Astrocyte (in vitro differentiated cells and primary cell): Measurements from ENCODE around the gene MTHFS. TPM values are rescaled to one million over a fixed set of nuclear protein-coding genes. Genes with fewer than 3 reads are reported as not detected.

Source experiments
- DNase-seq: peaks from one replicate; pipeline ENCODE4 v3.0.0-alpha.2; 2010; ENCODE audit warnings: low read depth
- FAIRE-seq: peaks from 2 replicates; lab custom pipeline; 2011; peaks lifted over from hg19 to GRCh38; lab: Jason Lieb, UNC
- H2AFZ ChIP-seq: 2 replicates; pipeline ENCODE4 v1.6.0; 2012; ENCODE audit warnings: low read depth, low read length, inconsistent platforms
- H3K27ac ChIP-seq: 2 replicates; pipeline ENCODE4 v1.5.1; 2011; ENCODE audit warnings: low read depth, low read length, inconsistent platforms
- H3K27me3 ChIP-seq: 2 replicates; pipeline ENCODE4 v1.6.0; 2011; ENCODE audit warnings: low read length, inconsistent platforms; ENCODE audit not compliant: insufficient read depth
- H3K36me3 ChIP-seq: 2 replicates; pipeline ENCODE4 v1.5.1; 2011; ENCODE audit warnings: low read length, inconsistent platforms; ENCODE audit not compliant: insufficient read depth
- H3K4me1 ChIP-seq: 2 replicates; pipeline ENCODE4 v1.5.1; 2011; ENCODE audit warnings: low read length, inconsistent platforms; ENCODE audit not compliant: insufficient read depth
- H3K4me2 ChIP-seq: 2 replicates; pipeline ENCODE4 v1.6.0; 2012; ENCODE audit warnings: low read length, inconsistent platforms
- H3K4me3 ChIP-seq: 2 replicates; pipeline ENCODE4 v1.5.1; 2011; ENCODE audit warnings: low read depth, mild to moderate bottlenecking, low read length, inconsistent platforms; ENCODE audit not compliant: insufficient read depth
- H3K79me2 ChIP-seq: 2 replicates; pipeline ENCODE4 v1.6.0; 2012; ENCODE audit warnings: mild to moderate bottlenecking, low read length, inconsistent platforms; ENCODE audit not compliant: insufficient read depth
- H3K9ac ChIP-seq: 2 replicates; pipeline ENCODE4 v1.6.0; 2012; ENCODE audit warnings: mild to moderate bottlenecking, low read length, inconsistent platforms
- H3K9me3 ChIP-seq: 2 replicates; pipeline ENCODE4 v1.5.1; 2012; ENCODE audit warnings: low read depth, mild to moderate bottlenecking, low read length, inconsistent platforms; ENCODE audit not compliant: insufficient read depth
- H4K20me1 ChIP-seq: 2 replicates; pipeline ENCODE4 v1.6.0; 2012; ENCODE audit warnings: low read length, inconsistent platforms; ENCODE audit not compliant: insufficient read depth
- H3K27ac Mint-ChIP-seq: one replicate; pipeline ENCODE4 v1.8.0; 2021; ENCODE audit warnings: mild to moderate bottlenecking, mixed read lengths; ENCODE audit not compliant: unreplicated experiment
- H3K27me3 Mint-ChIP-seq: one replicate; pipeline ENCODE4 v1.8.0; 2021; ENCODE audit warnings: low read depth, mixed read lengths; ENCODE audit not compliant: unreplicated experiment
- H3K36me3 Mint-ChIP-seq: one replicate; pipeline ENCODE4 v1.8.0; 2021; ENCODE audit warnings: low read depth, mixed read lengths; ENCODE audit not compliant: unreplicated experiment
- H3K4me1 Mint-ChIP-seq: one replicate; pipeline ENCODE4 v1.8.0; 2021; ENCODE audit warnings: low read depth, mixed read lengths; ENCODE audit not compliant: unreplicated experiment
- H3K4me3 Mint-ChIP-seq: one replicate; pipeline ENCODE4 v1.8.0; 2021; ENCODE audit warnings: mild to moderate bottlenecking, moderate library complexity, mixed read lengths; ENCODE audit not compliant: unreplicated experiment
- H3K9me3 Mint-ChIP-seq: one replicate; pipeline ENCODE4 v1.8.0; 2021; ENCODE audit warnings: mild to moderate bottlenecking, mixed read lengths; ENCODE audit not compliant: unreplicated experiment
- CTCF ChIP-seq: IDR thresholded peaks from 2 replicates; pipeline ENCODE4 v1.5.1; 2011; ENCODE audit warnings: low read depth, mild to moderate bottlenecking, inconsistent platforms, low read length, moderate library complexity; ENCODE audit not compliant: insufficient read depth
- EZH2 ChIP-seq: IDR thresholded peaks from 2 replicates; pipeline ENCODE4 v1.6.1; 2012; ENCODE audit warnings: mild to moderate bottlenecking, low read length, inconsistent platforms; ENCODE audit not compliant: insufficient read depth
- total RNA-seq: library from RNA; stranded (reverse); gene quantifications from 2 replicates; pipeline ENCODE4 v1.2.1, GENCODE V29; 2021

MTHFS gene
- total RNA-seq, 1 donor from 2014 or later: 20.0 TPM

GRCh38 chr15:79853492-79854328 is 43.1 kb downstream of the MTHFS start:
- TF ChIP-seq CTCF: peak; percentile 97
- TF ChIP-seq EZH2: no peak
- H3K27ac ChIP-seq: no peak overlapping the region
- H3K79me2 ChIP-seq: no peaks in the 10 kb centered on the region
- no peaks in the 10 kb centered on the region for H3K9me3 Mint-ChIP-seq
- H3K36me3 Mint-ChIP-seq: no peaks in the 10 kb centered on the region
- peak; percentile 75 for DNase-seq
- peaks cover 7% of the 10 kb centered on the region for H4K20me1 ChIP-seq
- peaks cover 4% of the 10 kb centered on the region for H3K4me1 ChIP-seq
- no peak overlapping the region for H3K9ac ChIP-seq
- no peaks in the 10 kb centered on the region for H3K36me3 ChIP-seq
- no peak overlapping the region for H2AFZ ChIP-seq
- no peaks in the 10 kb centered on the region for H3K27me3 ChIP-seq
- H3K4me2 ChIP-seq: peak overlapping the region; percentile 10
- peak overlapping the region; percentile 13 for H3K27ac Mint-ChIP-seq
- H3K4me3 Mint-ChIP-seq: no peak overlapping the region
- peaks cover 3% of the 10 kb centered on the region for H3K4me1 Mint-ChIP-seq
- H3K9me3 ChIP-seq: no peaks in the 10 kb centered on the region
- FAIRE-seq: peak; percentile 93
- H3K4me3 ChIP-seq: no peak overlapping the region
- no peaks in the 10 kb centered on the region for H3K27me3 Mint-ChIP-seq

- FAIRE-seq (no peak), DNase-seq (peak; percentile 22)
- Histone ChIP-seq H4K20me1 (peaks cover 7% of the 10 kb centered on the region), H3K36me3 (no peaks in the 10 kb centered on the region), H3K27ac (no peak overlapping the region), H3K79me2 (no peaks in the 10 kb centered on the region), H3K9ac (no peak overlapping the region), H3K4me3 (no peak overlapping the region), H2AFZ (no peak overlapping the region), H3K27me3 (no peaks in the 10 kb centered on the region), H3K4me1 (peaks cover 4% of the 10 kb centered on the region), H3K9me3 (no peaks in the 10 kb centered on the region), H3K4me2 (no peak overlapping the region)
- no peak overlapping the region for H3K4me3 Mint-ChIP-seq
- peaks cover 2% of the 10 kb centered on the region for H3K36me3 Mint-ChIP-seq
- H3K27me3 Mint-ChIP-seq: no peaks in the 10 kb centered on the region
- H3K4me1 Mint-ChIP-seq: peaks cover 3% of the 10 kb centered on the region
- H3K9me3 Mint-ChIP-seq: peaks cover 1% of the 10 kb centered on the region
- no peak for TF ChIP-seq EZH2
- TF ChIP-seq CTCF: peak; percentile 84
- H3K27ac Mint-ChIP-seq: peak overlapping the region; percentile 14
Measured at GRCh38 chr15:79849789-79850188, 47.0 kb downstream of the MTHFS start.

- H3K4me2 ChIP-seq: no peak overlapping the region
- H4K20me1 ChIP-seq: peaks cover 7% of the 10 kb centered on the region
- H3K4me1 ChIP-seq: no peaks in the 10 kb centered on the region
- H3K27ac ChIP-seq: no peak overlapping the region
- no peaks in the 10 kb centered on the region for H3K9me3 ChIP-seq
- H3K9me3 Mint-ChIP-seq: peaks cover 1% of the 10 kb centered on the region
- no peaks in the 10 kb centered on the region for H3K27me3 Mint-ChIP-seq
- H3K9ac ChIP-seq: no peak overlapping the region
- H3K36me3 Mint-ChIP-seq: peaks cover 2% of the 10 kb centered on the region
- TF ChIP-seq EZH2: no peak
- TF ChIP-seq CTCF: no peak
- H3K4me1 Mint-ChIP-seq: no peaks in the 10 kb centered on the region
- FAIRE-seq (no peak), DNase-seq (no peak)
- H3K36me3 ChIP-seq: no peaks in the 10 kb centered on the region
- no peaks in the 10 kb centered on the region for H3K27me3 ChIP-seq
- no peaks in the 10 kb centered on the region for H3K79me2 ChIP-seq
- H3K4me3 ChIP-seq: no peak overlapping the region
- H3K4me3 Mint-ChIP-seq: no peak overlapping the region
- no peak overlapping the region for H3K27ac Mint-ChIP-seq
- H2AFZ ChIP-seq: no peak overlapping the region
Measured at GRCh38 chr15:79846539-79846938, 50.3 kb downstream of the MTHFS start.
